Measurements from ENCODE around the gene ANKRD62.

- no peak for TF ChIP-seq CTCF (IDR thresholded peaks at IDR 0.05)
- no peak for TF ChIP-seq ZFX (IDR thresholded peaks at IDR 0.05; ENCODE audit: borderline replicate concordance)
Measured at GRCh38 chr18:12098374-12098773, 4.7 kb downstream of the ANKRD62 start.

Data from 22Rv1 (cell line).